Endothelial cell of umbilical vein (primary cell): ENCODE measurements around the gene FBXO34. TPM values are rescaled to one million over a fixed set of nuclear protein-coding genes. Genes with fewer than 3 reads are reported as not detected.

Experiments
- BruUV-seq: library from RNA; stranded (reverse); fragments of 400-500 nt; replicated peaks from 2 replicates; lab custom pipeline; 2021; lab: Mats Ljungman, UMichigan
- CTCF ChIA-PET: fragments of 300-600, 350-600 bp; sonication (Branson Sonifier 250); formaldehyde crosslinking; loops from one replicate; lab custom pipeline; 2021; ENCODE audit warnings: antibody characterized with exemption, inconsistent platforms; lab: Charles Lee
- POLR2A ChIA-PET: fragments of 300-600, 350-600 bp; sonication (Branson Sonifier 250); formaldehyde crosslinking; loops from one replicate; lab custom pipeline; 2021; ENCODE audit warnings: antibody characterized with exemption, inconsistent platforms; lab: Charles Lee
- DNase-seq: peaks from one replicate; pipeline ENCODE4 v3.0.0-alpha.2; 2011; ENCODE audit warnings: low read depth, low spot score
- FAIRE-seq: peaks from 2 replicates; lab custom pipeline; 2011; peaks lifted over from hg19 to GRCh38; lab: Jason Lieb, UNC
- H2AFZ ChIP-seq: 2 replicates; pipeline ENCODE4 v1.6.0; 2012; ENCODE audit warnings: low read depth, low read length, control low read depth, inconsistent platforms
- H3K27ac ChIP-seq: 2 replicates; pipeline ENCODE4 v1.5.1; 2011; ENCODE audit warnings: low read depth, mild to moderate bottlenecking, control low read depth, low read length, moderate library complexity; ENCODE audit not compliant: insufficient read depth
- H3K27me3 ChIP-seq, 2 experiments: 2 replicates each; pipeline versions ENCODE4 v1.6.0 to v1.6.1; 2011; ENCODE audit warnings: low read length in 2 of 2, mixed read lengths in 1 of 2; ENCODE audit not compliant: control insufficient read depth in 2 of 2, insufficient read depth in 2 of 2
- H3K36me3 ChIP-seq, 2 experiments: 2 replicates in 1 of 2; 3 replicates in 1 of 2; pipeline ENCODE4 v1.5.1; 2011; ENCODE audit warnings: low read length in 2 of 2, mild to moderate bottlenecking in 1 of 2, moderate library complexity in 1 of 2; ENCODE audit not compliant: control insufficient read depth in 2 of 2, insufficient read depth in 2 of 2; ENCODE audit errors: extremely low read depth in 1 of 2
- H3K4me1 ChIP-seq: 3 replicates; pipeline ENCODE4 v1.5.1; 2011; ENCODE audit warnings: mild to moderate bottlenecking, low read length; ENCODE audit not compliant: control insufficient read depth, insufficient read depth; ENCODE audit errors: extremely low read depth
- H3K4me2 ChIP-seq: 2 replicates; pipeline ENCODE4 v1.6.1; 2011; ENCODE audit warnings: low read length, control low read depth, mixed read lengths; ENCODE audit not compliant: insufficient read depth
- H3K4me3 ChIP-seq, 3 experiments: fragments of 200-600 bp in 1 of 3; sonication (generic), shearing (Covaris generic) in 1 of 3; replicated peaks in 1 of 3; 2 replicates each; pipeline ENCODE4 v1.5.1; 2011 to 2016; ENCODE audit warnings: control low read depth in 3 of 3, low read length in 3 of 3, mild to moderate bottlenecking in 2 of 3, inconsistent platforms in 1 of 3, low read depth in 1 of 3, moderate library complexity in 1 of 3; ENCODE audit not compliant: insufficient read depth in 1 of 3
- H3K79me2 ChIP-seq: 2 replicates; pipeline ENCODE4 v1.6.0; 2012; ENCODE audit warnings: low read length, inconsistent platforms; ENCODE audit not compliant: control insufficient read depth, insufficient read depth
- H3K9ac ChIP-seq: replicated peaks from 2 replicates; pipeline ENCODE3; 2011; ENCODE audit warnings: low read length, control low read depth; ENCODE audit not compliant: insufficient read depth; ENCODE audit errors: extremely low read depth
- H3K9me1 ChIP-seq: replicated peaks from 3 replicates; pipeline ENCODE4 v1.6.0; 2011; ENCODE audit warnings: mild to moderate bottlenecking, low read length; ENCODE audit not compliant: control insufficient read depth, insufficient read depth; ENCODE audit errors: extremely low read depth
- H3K9me3 ChIP-seq: replicated peaks from 2 replicates; pipeline ENCODE4 v1.5.1; 2012; ENCODE audit warnings: low read length, inconsistent platforms; ENCODE audit not compliant: control insufficient read depth, insufficient read depth
- H4K20me1 ChIP-seq: replicated peaks from 2 replicates; pipeline ENCODE3; 2011; ENCODE audit warnings: mild to moderate bottlenecking, low read length; ENCODE audit not compliant: control insufficient read depth, insufficient read depth; ENCODE audit errors: extremely low read depth
- CTCF ChIP-seq, 2 donors: IDR thresholded peaks; 1 replicate in 1 of 2; 2 replicates in 1 of 2; pipeline ENCODE4 v1.5.1; 2011; ENCODE audit warnings: low read length in 2 of 2, mild to moderate bottlenecking in 2 of 2, moderate library complexity in 2 of 2, control low read depth in 1 of 2, inconsistent platforms in 1 of 2, low read depth in 1 of 2; ENCODE audit not compliant: insufficient read depth in 1 of 2; ENCODE audit errors: extremely low read depth in 1 of 2
- EZH2 ChIP-seq: IDR thresholded peaks from 2 replicates; pipeline ENCODE4 v1.6.1; 2012; ENCODE audit warnings: borderline replicate concordance, low read depth, mild to moderate bottlenecking, moderate library complexity, low read length, inconsistent platforms; ENCODE audit not compliant: severe bottlenecking
- FOS ChIP-seq: IDR thresholded peaks from 2 replicates; pipeline ENCODE4 v1.6.1; 2011; ENCODE audit warnings: mild to moderate bottlenecking, low read length, moderate library complexity, borderline replicate concordance; ENCODE audit not compliant: insufficient read depth
- GATA2 ChIP-seq: IDR thresholded peaks from 2 replicates; pipeline ENCODE4 v1.7.0; 2011; ENCODE audit warnings: low read depth, mild to moderate bottlenecking, moderate library complexity, mixed read lengths, low read length; ENCODE audit not compliant: insufficient read length, insufficient read depth
- JUN ChIP-seq: IDR thresholded peaks from 2 replicates; pipeline ENCODE4 v1.6.1; 2011; ENCODE audit warnings: borderline replicate concordance, low read depth; ENCODE audit not compliant: insufficient read length, insufficient read depth
- MYC ChIP-seq: IDR thresholded peaks from one replicate; pipeline ENCODE4 v1.6.1; 2011; ENCODE audit warnings: mild to moderate bottlenecking, low read depth, low read length
- POLR2A ChIP-seq: IDR thresholded peaks from 2 replicates; pipeline ENCODE4 v1.6.1; 2012; ENCODE audit warnings: low read depth, mild to moderate bottlenecking, control low read depth, low read length
- POLR2AphosphoS5 ChIP-seq: IDR thresholded peaks from 2 replicates; pipeline ENCODE4 v1.6.1; 2012; ENCODE audit warnings: low read depth, mild to moderate bottlenecking, control low read depth, low read length, moderate library complexity; ENCODE audit not compliant: insufficient read depth
- dilution Hi-C: fragments of 300-500 bp; cut with MboI; formaldehyde crosslinking; loops from one replicate; pipeline ENCODE4 v1.15.0; 2019; ENCODE audit warnings: low sequenced_read_pairs; ENCODE audit not compliant: extremely low pct_ligation_motif_present
- intact Hi-C: fragments of 100-400 bp; cut with micrococcal nuclease; formaldehyde crosslinking; loops from one replicate; pipeline ENCODE4 v1.10.0; 2022
- polyA plus RNA-seq, 4 experiments: library from polyadenylated mRNA; depleted of rRNA in 3 of 4; stranded (reverse) in 3 of 4; unstranded in 1 of 4; fragments of >200 nt; gene quantifications; 2 replicates each; pipeline versions ENCODE4 v1.2.1 to v1.2.3, GENCODE V29; 2011 to 2012; ENCODE audit warnings: missing spikeins in 1 of 4
- total RNA-seq: library from RNA; stranded (reverse); gene quantifications from 2 replicates; pipeline ENCODE4 v1.2.3, GENCODE V29; 2021
- TF ChIP-seq, protein P1 (sequence below): IDR thresholded peaks from 2 replicates; pipeline ENCODE4 v1.6.1; 2011; ENCODE audit not compliant: insufficient read depth, insufficient read length

The FBXO34 gene
- total and polyA plus RNA-seq, 2 donors (not counting 3 experiments of a cell fraction or from before 2014, with no cell fraction given) = 8.5 to 14.2 TPM

- intact Hi-C loops = no loop called here
- Histone ChIP-seq H3K4me1 (no peaks in the 10 kb centered on the region), H3K9ac (no peak overlapping the region), H3K27ac (no peak overlapping the region), H3K36me3 (peaks cover 7 to 8% of the 10 kb centered on the region in 2 experiments), H4K20me1 (no peaks in the 10 kb centered on the region), H3K79me2 (no peaks in the 10 kb centered on the region), H2AFZ (no peak overlapping the region), H3K4me3 (no peak overlapping the region), H3K9me3 (no peaks in the 10 kb centered on the region), H3K9me1 (no peaks in the 10 kb centered on the region), H3K4me2 (no peak overlapping the region), H3K27me3 (no peaks in the 10 kb centered on the region)
- no peak for TF ChIP-seq POLR2A
- TF ChIP-seq CTCF (IDR thresholded peaks at IDR 0.05; ENCODE audit: extremely low read depth in 1 of 2, insufficient read depth in 1 of 2, low read depth in 1 of 2, low read length in 2 of 2) = no peak
- no peak for TF ChIP-seq MYC
- TF ChIP-seq, protein P1, sequence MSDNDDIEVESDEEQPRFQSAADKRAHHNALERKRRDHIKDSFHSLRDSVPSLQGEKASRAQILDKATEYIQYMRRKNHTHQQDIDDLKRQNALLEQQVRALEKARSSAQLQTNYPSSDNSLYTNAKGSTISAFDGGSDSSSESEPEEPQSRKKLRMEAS = no peak
- TF ChIP-seq FOS = no peak
- no peak for TF ChIP-seq JUN
- no peak for TF ChIP-seq POLR2AphosphoS5
- no peak for TF ChIP-seq EZH2
- no peak for TF ChIP-seq GATA2
- dilution Hi-C loops = no loop called here
- ChIA-PET POLR2A (no interaction called here), CTCF (interaction anchor here (0.9 to 2.6 kb wide), 4 partner anchors 9 to 160 kb away, joined by 3 to 8 read pairs (median 5); no protein-coding TSS in a partner anchor)
- BruUV-seq = no TSS peak
- FAIRE-seq = no peak
- no peak for DNase-seq
Measured at GRCh38 chr14:55372825-55373224, 101.6 kb downstream of the FBXO34 start.
